ENCODE data around the gene RAD52. TPM values are rescaled to one million over a fixed set of nuclear protein-coding genes. Genes with fewer than 3 reads are reported as not detected.

RAD52 gene
- total RNA-seq, 1 experiment from 2014 or later: 19.2 TPM

DNA sequence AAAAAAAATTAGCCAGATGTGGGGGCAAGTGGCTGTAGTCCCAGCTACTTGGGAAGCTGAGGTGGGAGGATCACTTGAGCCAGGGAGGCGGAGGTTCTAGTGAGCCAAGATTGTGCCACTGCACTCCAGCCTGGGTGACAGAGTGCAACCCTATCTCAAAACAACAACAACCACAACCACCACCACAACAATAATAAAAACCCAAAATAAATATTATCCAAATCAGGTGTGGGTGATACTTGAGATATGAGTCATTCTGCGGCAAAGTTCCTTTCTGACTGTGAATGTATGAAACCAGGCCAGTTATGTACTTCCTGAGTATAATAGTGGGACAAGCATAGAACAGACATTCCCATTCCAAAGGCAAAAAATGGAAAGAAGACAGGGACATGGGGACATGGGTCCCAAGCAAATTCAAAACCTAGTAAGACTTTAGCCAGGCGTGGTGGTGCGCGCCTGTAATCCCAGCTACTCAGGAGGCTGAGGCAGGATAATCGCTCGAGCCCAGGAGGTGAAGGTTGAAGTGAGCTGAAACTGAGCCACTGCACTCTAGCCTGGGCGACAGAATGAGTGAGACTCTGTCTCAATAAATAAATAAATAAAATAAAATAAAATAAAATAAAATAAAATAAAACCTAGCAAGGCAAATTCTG lies 31.8 kb upstream of the RAD52 start:
- ChIA-PET POLR2A (no interaction called here), CTCF (interaction anchor here (0.8 to 1.5 kb wide), 2 partner anchors 32 to 112 kb away, joined by 3 to 5 read pairs; partner anchors contain the start of gene RAD52)
- Mint-ChIP-seq H3K36me3 (no peaks in the 10 kb centered on the region), H3K4me1 (no peaks in the 10 kb centered on the region), H3K27me3 (ENCODE audit: low read depth) (no peaks in the 10 kb centered on the region), H3K4me3 (no peak overlapping the region), H3K9me3 (peaks cover 3% of the 10 kb centered on the region; the same call in 1 of the 2 replicates), H3K27ac (no peak overlapping the region)
- DNase-seq (ENCODE audit: low spot score): no peak
- TF ChIP-seq NR2C2 (CRISPR knock-in tag; IDR thresholded peaks at IDR 0.05): no peak
- peak; percentile 70; the same call in 1 of the 2 replicates for TF ChIP-seq HMGA2 (CRISPR knock-in tag; IDR thresholded peaks at IDR 0.05)
- no peak for ATAC-seq

DNA sequence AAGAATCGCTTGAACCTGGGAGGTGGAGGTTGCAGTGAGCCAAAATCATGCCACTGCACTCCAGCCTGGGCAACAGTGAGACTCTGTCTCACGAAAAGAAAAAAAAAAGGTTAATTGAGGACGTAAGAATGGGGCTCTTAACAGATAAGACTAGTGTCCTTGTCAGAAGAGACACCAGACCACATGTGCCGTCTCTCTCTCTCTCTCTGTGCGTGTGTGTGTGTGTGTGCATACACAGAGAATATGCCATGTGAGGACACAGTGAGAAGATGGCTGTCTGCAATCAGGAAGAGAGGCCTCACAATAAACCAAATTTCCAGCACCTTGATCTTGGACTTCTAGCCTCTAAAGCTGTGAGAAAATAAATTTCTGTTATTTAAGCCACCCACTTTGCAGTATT lies 29.9 kb upstream of the RAD52 start:
- Mint-ChIP-seq H3K36me3 (no peaks in the 10 kb centered on the region), H3K9me3 (peaks cover 6% of the 10 kb centered on the region; the same call in 1 of the 2 replicates), H3K4me3 (no peak overlapping the region), H3K4me1 (no peaks in the 10 kb centered on the region), H3K27ac (no peak overlapping the region), H3K27me3 (ENCODE audit: low read depth) (no peaks in the 10 kb centered on the region)
- ChIA-PET CTCF (no interaction called here), POLR2A (no interaction called here)
- no peak for ATAC-seq
- TF ChIP-seq, protein P1, sequence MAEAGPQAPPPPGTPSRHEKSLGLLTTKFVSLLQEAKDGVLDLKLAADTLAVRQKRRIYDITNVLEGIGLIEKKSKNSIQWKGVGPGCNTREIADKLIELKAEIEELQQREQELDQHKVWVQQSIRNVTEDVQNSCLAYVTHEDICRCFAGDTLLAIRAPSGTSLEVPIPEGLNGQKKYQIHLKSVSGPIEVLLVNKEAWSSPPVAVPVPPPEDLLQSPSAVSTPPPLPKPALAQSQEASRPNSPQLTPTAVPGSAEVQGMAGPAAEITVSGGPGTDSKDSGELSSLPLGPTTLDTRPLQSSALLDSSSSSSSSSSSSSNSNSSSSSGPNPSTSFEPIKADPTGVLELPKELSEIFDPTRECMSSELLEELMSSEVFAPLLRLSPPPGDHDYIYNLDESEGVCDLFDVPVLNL (CRISPR knock-in tag; IDR thresholded peaks at IDR 0.05; ENCODE audit: borderline replicate concordance, low read depth): no peak
- TF ChIP-seq ZNF219 (CRISPR knock-in tag; IDR thresholded peaks at IDR 0.05; ENCODE audit: borderline replicate concordance) (no peak), ZNF396 (CRISPR knock-in tag; IDR thresholded peaks at IDR 0.05; ENCODE audit: borderline replicate concordance) (no peak), JUN (CRISPR knock-in tag; IDR thresholded peaks at IDR 0.05) (no peak), ZNF121 (CRISPR knock-in tag; IDR thresholded peaks at IDR 0.05) (no peak), ELF4 (CRISPR knock-in tag; IDR thresholded peaks at IDR 0.05; ENCODE audit: low read depth) (no peak), IRF2 (CRISPR knock-in tag; IDR thresholded peaks at IDR 0.05; ENCODE audit: borderline replicate concordance, low read depth) (no peak), TP53 (CRISPR knock-in tag; IDR thresholded peaks at IDR 0.05) (no peak), ZNF263 (CRISPR knock-in tag; IDR thresholded peaks at IDR 0.05; ENCODE audit: low read depth) (no peak), EMX1 (CRISPR knock-in tag; IDR thresholded peaks at IDR 0.05) (no peak), CBFB (CRISPR knock-in tag; IDR thresholded peaks at IDR 0.05; ENCODE audit: low read depth) (no peak)
- TF ChIP-seq, protein P2, sequence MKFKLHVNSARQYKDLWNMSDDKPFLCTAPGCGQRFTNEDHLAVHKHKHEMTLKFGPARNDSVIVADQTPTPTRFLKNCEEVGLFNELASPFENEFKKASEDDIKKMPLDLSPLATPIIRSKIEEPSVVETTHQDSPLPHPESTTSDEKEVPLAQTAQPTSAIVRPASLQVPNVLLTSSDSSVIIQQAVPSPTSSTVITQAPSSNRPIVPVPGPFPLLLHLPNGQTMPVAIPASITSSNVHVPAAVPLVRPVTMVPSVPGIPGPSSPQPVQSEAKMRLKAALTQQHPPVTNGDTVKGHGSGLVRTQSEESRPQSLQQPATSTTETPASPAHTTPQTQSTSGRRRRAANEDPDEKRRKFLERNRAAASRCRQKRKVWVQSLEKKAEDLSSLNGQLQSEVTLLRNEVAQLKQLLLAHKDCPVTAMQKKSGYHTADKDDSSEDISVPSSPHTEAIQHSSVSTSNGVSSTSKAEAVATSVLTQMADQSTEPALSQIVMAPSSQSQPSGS (CRISPR knock-in tag; IDR thresholded peaks at IDR 0.05; ENCODE audit: borderline replicate concordance, low read depth): no peak
- TF ChIP-seq, protein P3, sequence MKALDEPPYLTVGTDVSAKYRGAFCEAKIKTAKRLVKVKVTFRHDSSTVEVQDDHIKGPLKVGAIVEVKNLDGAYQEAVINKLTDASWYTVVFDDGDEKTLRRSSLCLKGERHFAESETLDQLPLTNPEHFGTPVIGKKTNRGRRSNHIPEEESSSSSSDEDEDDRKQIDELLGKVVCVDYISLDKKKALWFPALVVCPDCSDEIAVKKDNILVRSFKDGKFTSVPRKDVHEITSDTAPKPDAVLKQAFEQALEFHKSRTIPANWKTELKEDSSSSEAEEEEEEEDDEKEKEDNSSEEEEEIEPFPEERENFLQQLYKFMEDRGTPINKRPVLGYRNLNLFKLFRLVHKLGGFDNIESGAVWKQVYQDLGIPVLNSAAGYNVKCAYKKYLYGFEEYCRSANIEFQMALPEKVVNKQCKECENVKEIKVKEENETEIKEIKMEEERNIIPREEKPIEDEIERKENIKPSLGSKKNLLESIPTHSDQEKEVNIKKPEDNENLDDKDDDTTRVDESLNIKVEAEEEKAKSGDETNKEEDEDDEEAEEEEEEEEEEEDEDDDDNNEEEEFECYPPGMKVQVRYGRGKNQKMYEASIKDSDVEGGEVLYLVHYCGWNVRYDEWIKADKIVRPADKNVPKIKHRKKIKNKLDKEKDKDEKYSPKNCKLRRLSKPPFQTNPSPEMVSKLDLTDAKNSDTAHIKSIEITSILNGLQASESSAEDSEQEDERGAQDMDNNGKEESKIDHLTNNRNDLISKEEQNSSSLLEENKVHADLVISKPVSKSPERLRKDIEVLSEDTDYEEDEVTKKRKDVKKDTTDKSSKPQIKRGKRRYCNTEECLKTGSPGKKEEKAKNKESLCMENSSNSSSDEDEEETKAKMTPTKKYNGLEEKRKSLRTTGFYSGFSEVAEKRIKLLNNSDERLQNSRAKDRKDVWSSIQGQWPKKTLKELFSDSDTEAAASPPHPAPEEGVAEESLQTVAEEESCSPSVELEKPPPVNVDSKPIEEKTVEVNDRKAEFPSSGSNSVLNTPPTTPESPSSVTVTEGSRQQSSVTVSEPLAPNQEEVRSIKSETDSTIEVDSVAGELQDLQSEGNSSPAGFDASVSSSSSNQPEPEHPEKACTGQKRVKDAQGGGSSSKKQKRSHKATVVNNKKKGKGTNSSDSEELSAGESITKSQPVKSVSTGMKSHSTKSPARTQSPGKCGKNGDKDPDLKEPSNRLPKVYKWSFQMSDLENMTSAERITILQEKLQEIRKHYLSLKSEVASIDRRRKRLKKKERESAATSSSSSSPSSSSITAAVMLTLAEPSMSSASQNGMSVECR (CRISPR knock-in tag; IDR thresholded peaks at IDR 0.05; ENCODE audit: borderline replicate concordance): no peak
- TF ChIP-seq, protein P4, sequence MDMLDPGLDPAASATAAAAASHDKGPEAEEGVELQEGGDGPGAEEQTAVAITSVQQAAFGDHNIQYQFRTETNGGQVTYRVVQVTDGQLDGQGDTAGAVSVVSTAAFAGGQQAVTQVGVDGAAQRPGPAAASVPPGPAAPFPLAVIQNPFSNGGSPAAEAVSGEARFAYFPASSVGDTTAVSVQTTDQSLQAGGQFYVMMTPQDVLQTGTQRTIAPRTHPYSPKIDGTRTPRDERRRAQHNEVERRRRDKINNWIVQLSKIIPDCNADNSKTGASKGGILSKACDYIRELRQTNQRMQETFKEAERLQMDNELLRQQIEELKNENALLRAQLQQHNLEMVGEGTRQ (CRISPR knock-in tag; IDR thresholded peaks at IDR 0.05): no peak
- no peak for DNase-seq (ENCODE audit: low spot score)

All from WTC11 (cell line).